Measurements from ENCODE around the gene PDF. TPM values are rescaled to one million over a fixed set of nuclear protein-coding genes. Genes with fewer than 3 reads are reported as not detected.

The PDF gene
- total RNA-seq, 4 donors from 2014 or later: 17.7 to 20.1 (median 18.1) TPM

- WGBS, 2 donors: 92 to 94% methylated on average over 6 of the region's 6 CpGs
- intact Hi-C loops (cut with DNase I; ENCODE audit: low total_unique reads): no loop called here
- TF ChIP-seq POLR2A (IDR thresholded peaks at IDR 0.05): no peak
- TF ChIP-seq, protein P1, sequence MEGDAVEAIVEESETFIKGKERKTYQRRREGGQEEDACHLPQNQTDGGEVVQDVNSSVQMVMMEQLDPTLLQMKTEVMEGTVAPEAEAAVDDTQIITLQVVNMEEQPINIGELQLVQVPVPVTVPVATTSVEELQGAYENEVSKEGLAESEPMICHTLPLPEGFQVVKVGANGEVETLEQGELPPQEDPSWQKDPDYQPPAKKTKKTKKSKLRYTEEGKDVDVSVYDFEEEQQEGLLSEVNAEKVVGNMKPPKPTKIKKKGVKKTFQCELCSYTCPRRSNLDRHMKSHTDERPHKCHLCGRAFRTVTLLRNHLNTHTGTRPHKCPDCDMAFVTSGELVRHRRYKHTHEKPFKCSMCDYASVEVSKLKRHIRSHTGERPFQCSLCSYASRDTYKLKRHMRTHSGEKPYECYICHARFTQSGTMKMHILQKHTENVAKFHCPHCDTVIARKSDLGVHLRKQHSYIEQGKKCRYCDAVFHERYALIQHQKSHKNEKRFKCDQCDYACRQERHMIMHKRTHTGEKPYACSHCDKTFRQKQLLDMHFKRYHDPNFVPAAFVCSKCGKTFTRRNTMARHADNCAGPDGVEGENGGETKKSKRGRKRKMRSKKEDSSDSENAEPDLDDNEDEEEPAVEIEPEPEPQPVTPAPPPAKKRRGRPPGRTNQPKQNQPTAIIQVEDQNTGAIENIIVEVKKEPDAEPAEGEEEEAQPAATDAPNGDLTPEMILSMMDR (IDR thresholded peaks at IDR 0.05): no peak
- no peak overlapping the region for H3K4me3 ChIP-seq (ENCODE audit: low read depth, poor library complexity, severe bottlenecking)
- DNase-seq (ENCODE audit: low spot score in 2 of 2): no peak
Observed at GRCh38 chr16:69346683-69347082, 16.3 kb upstream of the PDF start.

DNA sequence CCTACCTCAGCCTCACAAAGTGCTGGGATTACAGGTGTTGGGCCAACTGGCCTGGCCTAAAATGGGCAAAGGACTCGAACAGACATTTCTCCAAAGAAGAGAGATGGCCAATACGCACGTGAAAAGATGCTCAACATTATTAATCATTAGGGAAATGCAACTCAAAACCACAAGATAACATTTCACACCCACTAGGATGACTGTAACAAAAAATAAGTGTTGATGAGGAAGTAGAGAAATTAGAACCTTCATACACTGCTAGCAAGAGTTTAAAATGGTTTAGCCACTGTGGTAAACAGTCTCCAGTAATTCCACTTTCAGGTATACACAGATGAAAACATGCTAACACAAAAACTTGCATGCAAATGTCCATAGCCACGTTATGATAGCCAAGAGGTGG is 15.5 kb upstream of the PDF start:
- TF ChIP-seq, protein P1 (IDR thresholded peaks at IDR 0.05): no peak
- TF ChIP-seq POLR2A (IDR thresholded peaks at IDR 0.05): no peak
- WGBS, 2 donors: 68 to 80% methylated on average over 4 of the region's 4 CpGs
- intact Hi-C loops (cut with DNase I; ENCODE audit: low total_unique reads): no loop called here
- no peak overlapping the region for H3K4me3 ChIP-seq (ENCODE audit: low read depth, poor library complexity, severe bottlenecking)
- no peak for DNase-seq (ENCODE audit: low spot score in 2 of 2)

GRCh38 chr16:69344171-69344570 is 13.8 kb upstream of the PDF start:
- intact Hi-C loops (cut with DNase I; ENCODE audit: low total_unique reads): no loop called here
- 91 to 93% methylated on average over 5 of the region's 5 CpGs for WGBS, 2 donors
- no peak for DNase-seq (ENCODE audit: low spot score in 2 of 2)

DNA sequence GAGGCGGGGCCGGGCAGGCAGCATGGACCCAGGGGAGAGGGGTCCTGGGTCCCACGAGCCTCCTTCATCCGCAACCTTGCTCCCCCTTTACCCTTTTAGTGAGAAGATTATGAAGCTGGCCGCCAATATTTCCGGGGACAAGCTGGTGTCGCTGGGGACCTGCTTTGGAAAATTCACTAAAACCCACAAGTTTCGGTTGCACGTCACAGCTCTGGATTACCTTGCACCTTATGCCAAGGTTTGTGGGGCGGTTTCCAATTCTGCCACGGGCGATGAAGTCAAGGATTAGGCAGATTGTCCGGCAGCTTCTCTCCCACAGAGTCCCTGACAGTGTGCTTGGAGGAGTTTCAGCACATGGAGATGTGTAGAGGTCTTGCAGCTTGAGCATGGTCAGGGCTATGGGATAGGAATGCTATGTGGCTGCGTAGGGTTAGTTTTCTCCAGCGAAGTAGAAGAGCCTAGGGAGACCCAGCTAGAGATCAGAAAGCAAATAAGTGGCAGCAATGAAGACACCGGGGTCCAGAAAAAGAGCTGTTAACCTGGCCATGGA is 9.8 kb upstream of the PDF start:
- WGBS, 2 donors: 7 to 9% methylated on average over 16 of the region's 16 CpGs
- no peak for DNase-seq (ENCODE audit: low spot score in 2 of 2)
- intact Hi-C loops (cut with DNase I; ENCODE audit: low total_unique reads): no loop called here
- TF ChIP-seq, protein P1 (IDR thresholded peaks at IDR 0.05): no peak
- H3K4me3 ChIP-seq (ENCODE audit: low read depth, poor library complexity, severe bottlenecking): peak overlapping the region; percentile 69

More at GRCh38 chr16:69344171-69344570, 13.8 kb upstream of the PDF start:
- H3K4me3 ChIP-seq (ENCODE audit: low read depth, poor library complexity, severe bottlenecking): no peak overlapping the region
- TF ChIP-seq POLR2A (IDR thresholded peaks at IDR 0.05): no peak

- TF ChIP-seq, protein P1 (IDR thresholded peaks at IDR 0.05): peak in 1 of 3 donors; percentile 84
- no peak for TF ChIP-seq POLR2A (IDR thresholded peaks at IDR 0.05)
- intact Hi-C loops (cut with DNase I; ENCODE audit: low total_unique reads): no loop called here
- WGBS, 2 donors: 0% methylated on average over 71 to 73 of the region's 77 CpGs
- DNase-seq (ENCODE audit: low spot score in 2 of 2): peak; percentile 97 to 98
- H3K4me3 ChIP-seq (ENCODE audit: low read depth, poor library complexity, severe bottlenecking): peak within 1 kb of the TSS; percentile 69
Observed at GRCh38 chr16:69339289-69340094, 9.1 kb upstream of the PDF start, which contains the start of the genes COG8 and NIP7. Gene COG8, minus strand, starts transcription at chr16:69339564. Its CDS starts 12 bp downstream, at chr16:69339552. Gene NIP7, plus strand, starts transcription at chr16:69339772. Its CDS starts 58 bp downstream, at chr16:69339830.

DNA sequence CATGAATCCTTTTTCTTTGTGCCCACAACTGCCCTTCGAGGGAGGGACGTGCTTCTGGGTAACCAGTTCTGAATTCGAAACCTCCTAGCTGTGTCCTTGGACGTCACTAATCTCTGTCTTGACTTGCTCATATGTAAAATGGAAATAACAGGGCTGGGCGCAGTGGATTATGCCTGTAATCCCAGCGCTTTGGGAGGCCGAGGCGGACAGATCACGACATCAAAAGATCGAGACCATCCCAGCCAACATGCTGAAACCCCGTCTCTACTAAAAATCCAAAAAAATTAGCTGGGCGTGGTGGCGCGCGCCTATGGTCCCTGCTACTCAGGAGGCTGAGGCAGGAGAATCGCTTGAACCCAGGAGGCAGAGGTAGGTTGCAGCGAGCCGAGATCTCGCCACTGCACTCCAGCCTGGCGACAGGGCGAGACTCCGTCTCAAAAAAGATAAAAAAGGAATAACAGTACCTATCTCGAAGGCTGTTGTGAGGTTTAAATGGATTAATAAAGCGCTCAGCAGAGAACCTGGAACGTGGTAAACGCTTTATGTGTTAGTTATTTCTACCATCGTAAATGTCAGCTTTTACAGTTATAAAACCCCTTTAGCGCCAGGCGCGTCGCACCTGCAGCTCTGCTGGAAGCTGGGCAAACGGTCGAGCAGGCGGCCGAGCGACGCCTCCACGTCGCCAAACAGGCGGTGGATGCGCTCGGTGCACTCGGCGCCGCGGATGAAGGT is 8.3 kb upstream of the PDF start:
- H3K4me3 ChIP-seq (ENCODE audit: low read depth, poor library complexity, severe bottlenecking): peak overlapping the region; percentile 69
- TF ChIP-seq POLR2A (IDR thresholded peaks at IDR 0.05): no peak
- TF ChIP-seq, protein P1 (IDR thresholded peaks at IDR 0.05): no peak
- intact Hi-C loops (cut with DNase I; ENCODE audit: low total_unique reads): no loop called here
- peak in 1 of 2 donors; percentile 91 for DNase-seq (ENCODE audit: low spot score in 2 of 2)
- WGBS, 2 donors: 16 to 18% methylated on average over 46 of the region's 46 CpGs
